ENCODE data around the gene GRIA4.
"Not testable (repeated sequence)": the region's sequence is repeated elsewhere in the genome, so short reads cannot be mapped to it uniquely, and the experiment has no call there.

Gene GRIA4

GRCh38 chr11:105723269-105723668, 113.4 kb downstream of the GRIA4 start:
- no peak for DNase-seq

- no peak for DNase-seq
Observed at GRCh38 chr11:105732611-105733010, 122.7 kb downstream of the GRIA4 start.

- no peak for DNase-seq
Observed at GRCh38 chr11:105734426-105734825, 124.6 kb downstream of the GRIA4 start.

- no peak for DNase-seq
Observed at GRCh38 chr11:105738251-105738650, 128.4 kb downstream of the GRIA4 start.

GRCh38 chr11:105738986-105739795, 129.3 kb downstream of the GRIA4 start:
- DNase-seq: no peak

GRCh38 chr11:105740164-105740903, 130.5 kb downstream of the GRIA4 start:
- DNase-seq: no peak

- DNase-seq: no peak
Observed at GRCh38 chr11:105741488-105742020, 131.7 kb downstream of the GRIA4 start.

GRCh38 chr11:105754260-105754659, 144.4 kb downstream of the GRIA4 start:
- DNase-seq: no peak

GRCh38 chr11:105754716-105755115, 144.8 kb downstream of the GRIA4 start:
- DNase-seq: no peak

GRCh38 chr11:105757107-105757506, 147.2 kb downstream of the GRIA4 start:
- DNase-seq: no peak

- no peak for DNase-seq
Observed at GRCh38 chr11:105763594-105763993, 153.7 kb downstream of the GRIA4 start.

GRCh38 chr11:105767931-105768330, 158.1 kb downstream of the GRIA4 start:
- DNase-seq: no peak

- no peak for DNase-seq
Observed at GRCh38 chr11:105769627-105770026, 159.8 kb downstream of the GRIA4 start.

- DNase-seq: not testable (repeated sequence)
Observed at GRCh38 chr11:105773452-105773851, 163.6 kb downstream of the GRIA4 start.

- no peak for DNase-seq
Observed at GRCh38 chr11:105774899-105775298, 165.0 kb downstream of the GRIA4 start.

- DNase-seq: no peak
Observed at GRCh38 chr11:105780781-105781525, 171.1 kb downstream of the GRIA4 start.

- no peak for DNase-seq
Observed at GRCh38 chr11:105781807-105782206, 171.9 kb downstream of the GRIA4 start.

GRCh38 chr11:105783216-105783615, 173.3 kb downstream of the GRIA4 start:
- no peak for DNase-seq

GRCh38 chr11:105785850-105786249, 176.0 kb downstream of the GRIA4 start:
- DNase-seq: not testable (repeated sequence)

GRCh38 chr11:105786741-105787140, 176.9 kb downstream of the GRIA4 start:
- DNase-seq: no peak

GRCh38 chr11:105789579-105790420, 179.9 kb downstream of the GRIA4 start:
- DNase-seq: no peak

GRCh38 chr11:105790840-105791239, 181.0 kb downstream of the GRIA4 start:
- no peak for DNase-seq
